Pancreas (tissue), 10 donors: ENCODE results near the gene NETO2. TPM values are rescaled to one million over a fixed set of nuclear protein-coding genes. Genes with fewer than 3 reads are reported as not detected.

Experiments
- ATAC-seq, 4 donors: fragments of 200-7000 bp; cut with Tn5 transposase; one replicate each; pipeline versions ENCODE4 v1.8.0 to v1.9.1; 2020; ENCODE audit warnings: mild to moderate bottlenecking in 4 of 4, moderate library complexity in 4 of 4
- DNase-seq, 6 donors: peaks; one replicate each; pipeline ENCODE4 v3.0.0-alpha.2; 2020
- FAIRE-seq: peaks from 2 replicates; lab custom pipeline; 2012; peaks lifted over from hg19 to GRCh38; lab: Jason Lieb, UNC
- H3K27ac ChIP-seq, 4 donors: fragments of 200-600 bp; sonication (generic); 1 replicate in 3 of 4; 2 replicates in 1 of 4; pipeline versions ENCODE4 v1.5.0 to v1.8.0; 2020
- H3K27me3 ChIP-seq, 4 donors: fragments of 200-600 bp; one replicate each; pipeline ENCODE4 v1.8.0; 2021
- H3K36me3 ChIP-seq, 3 donors: fragments of 200-600 bp; sonication (generic) in 1 of 3; one replicate each; pipeline versions ENCODE4 v1.5.0 to v1.8.0; 2020 to 2021
- H3K4me1 ChIP-seq, 3 donors: fragments of 200-600 bp; one replicate each; pipeline ENCODE4 v1.8.0; 2021
- H3K4me3 ChIP-seq, 4 donors: fragments of 200-600 bp; sonication (generic) in 2 of 4; one replicate each; pipeline versions ENCODE4 v1.5.0 to v1.8.0; 2020 to 2021
- H3K9me3 ChIP-seq, 4 donors: fragments of 200-600 bp; one replicate each; pipeline ENCODE4 v1.8.0; 2021
- CTCF ChIP-seq, 4 donors: fragments of 200-600 bp; sonication (generic) in 3 of 4; IDR thresholded peaks; one replicate each; pipeline versions ENCODE4 v1.5.0 to v1.8.0; 2021; ENCODE audit warnings: antibody characterized with exemption in 4 of 4
- WGBS, 2 donors: extraction: QIAGEN DNeasy Blood & Tissue Kit; methylation state at CpG; one replicate each; pipeline ENCODE4 v1.1.7; 2013; 5-methylcytosine and 5-hydroxymethylcytosine counted together
- intact Hi-C, 3 donors: fragments of 100-400 bp; cut with DNase I; formaldehyde crosslinking; loops; one replicate each; pipeline versions ENCODE4 v1.11.1 to v1.14.2; 2022
- polyA plus RNA-seq, 2 donors: library from polyadenylated mRNA; stranded (reverse); fragments of 200-250 nt; gene quantifications; one replicate each; pipeline ENCODE4 v1.2.3, GENCODE V29; 2013
- total RNA-seq, 6 donors: library from RNA; stranded (reverse); fragmentation: NEBNext Ultra II Directional in 4 of 6; extraction: Animal tissue kit (Norgen Biotek cat#: 25700) in 4 of 6; gene quantifications; one replicate each; pipeline versions ENCODE4 v1.2.1 to v1.2.4, GENCODE V29; 2021 to 2023
- donor health status: healthy with polysubstance abuse.
- donor health status: DM: no; HTN: no; CAD: no; lungs with moderate emphysema.
- donor health status: DM: no; HTN: no; CAD: no.
- donor health status: control.
- donor health status: control.
- donor health status: Bipolar disorder and iron deficiency.
- donor health status: DM: yes; HTN: yes; CAD: no.
- donor health status: DM: no; HTN: no; CAD: no.
- donor health status: DM: no; HTN: no; CAD: no.
- donor health status: DM: yes; HTN: yes; CAD: no.

NETO2 gene
- total and polyA plus RNA-seq, 8 donors, result 0.12 to 2.9 (median 0.57) TPM

GRCh38 chr16:47096297-47096696 lies 47.4 kb downstream of the NETO2 start:
- Histone ChIP-seq H3K27ac (no peak overlapping the region), H3K4me3 (no peak overlapping the region), H3K4me1 (no peaks in the 10 kb centered on the region), H3K36me3 (no peaks in the 10 kb centered on the region), H3K9me3 (no peaks in the 10 kb centered on the region), H3K27me3 (no peaks in the 10 kb centered on the region)
- FAIRE-seq, result no peak
- DNase-seq, result no peak
- intact Hi-C loops, result no loop called here
- no peak for TF ChIP-seq CTCF (IDR thresholded peaks at IDR 0.05)
- ATAC-seq, result no peak
- 84 to 86% methylated on average over 1 of the region's 1 CpG for WGBS, 2 donors

GRCh38 chr16:47084198-47084597 lies 59.5 kb downstream of the NETO2 start:
- ATAC-seq (no peak), FAIRE-seq (no peak), DNase-seq (no peak)
- no peak for TF ChIP-seq CTCF (IDR thresholded peaks at IDR 0.05)
- H3K4me3 ChIP-seq, result no peak overlapping the region
- H3K9me3 ChIP-seq, result no peaks in the 10 kb centered on the region
- no peaks in the 10 kb centered on the region for H3K27me3 ChIP-seq
- H3K27ac ChIP-seq, result no peak overlapping the region
- intact Hi-C loops, result no loop called here
- WGBS, 2 donors, result 76 to 84% methylated on average over 6 of the region's 6 CpGs
- no peaks in the 10 kb centered on the region for H3K36me3 ChIP-seq
- no peaks in the 10 kb centered on the region for H3K4me1 ChIP-seq

- Histone ChIP-seq H3K9me3 (no peaks in the 10 kb centered on the region), H3K27me3 (no peaks in the 10 kb centered on the region), H3K4me3 (no peak overlapping the region), H3K27ac (no peak overlapping the region), H3K36me3 (no peaks in the 10 kb centered on the region), H3K4me1 (no peaks in the 10 kb centered on the region)
- no peak for TF ChIP-seq CTCF (IDR thresholded peaks at IDR 0.05)
- FAIRE-seq (no peak), ATAC-seq (no peak), DNase-seq (no peak)
- WGBS, 2 donors, result 90 to 93% methylated on average over 2 of the region's 2 CpGs
- intact Hi-C loops, result no loop called here
These were observed 61.5 kb downstream of the NETO2 start for GRCh38 chr16:47082099-47082865.

- DNase-seq, result no peak
- WGBS, 2 donors, result 76% methylated on average over 1 of the region's 1 CpG
- ATAC-seq, result no peak
- no peak overlapping the region for H3K27ac ChIP-seq
- TF ChIP-seq CTCF (IDR thresholded peaks at IDR 0.05), result no peak
- intact Hi-C loops, result no loop called here
- H3K27me3 ChIP-seq, result no peaks in the 10 kb centered on the region
- FAIRE-seq, result no peak
- no peaks in the 10 kb centered on the region for H3K36me3 ChIP-seq
- no peaks in the 10 kb centered on the region for H3K4me1 ChIP-seq
- H3K9me3 ChIP-seq, result no peaks in the 10 kb centered on the region
- no peak overlapping the region for H3K4me3 ChIP-seq
These were observed 62.6 kb downstream of the NETO2 start for GRCh38 chr16:47081115-47081514.

- Histone ChIP-seq H3K4me3 (no peak overlapping the region), H3K27ac (no peak overlapping the region), H3K9me3 (no peaks in the 10 kb centered on the region), H3K27me3 (no peaks in the 10 kb centered on the region), H3K36me3 (no peaks in the 10 kb centered on the region), H3K4me1 (no peaks in the 10 kb centered on the region)
- DNase-seq (no peak), FAIRE-seq (no peak), ATAC-seq (no peak)
- intact Hi-C loops, result no loop called here
- 73 to 78% methylated on average over 5 of the region's 5 CpGs for WGBS, 2 donors
- no peak for TF ChIP-seq CTCF (IDR thresholded peaks at IDR 0.05)
These were observed 63.9 kb downstream of the NETO2 start for GRCh38 chr16:47079860-47080259.
